DLD1 (cell line): ENCODE data around the gene PRPS1.
"Not testable (repeated sequence)": the region's sequence is repeated elsewhere in the genome, so short reads cannot be mapped to it uniquely, and the experiment has no call there.

Experiments
- in situ Hi-C: cut with HindIII; loops from 2 replicates; pipeline ENCODE4 v1.10.0; 2017; ENCODE audit warnings: low sequenced_read_pairs

The PRPS1 gene

GRCh38 chrX:107673933-107674479, 45.7 kb downstream of the PRPS1 start:
- in situ Hi-C loops = no loop called here

DNA sequence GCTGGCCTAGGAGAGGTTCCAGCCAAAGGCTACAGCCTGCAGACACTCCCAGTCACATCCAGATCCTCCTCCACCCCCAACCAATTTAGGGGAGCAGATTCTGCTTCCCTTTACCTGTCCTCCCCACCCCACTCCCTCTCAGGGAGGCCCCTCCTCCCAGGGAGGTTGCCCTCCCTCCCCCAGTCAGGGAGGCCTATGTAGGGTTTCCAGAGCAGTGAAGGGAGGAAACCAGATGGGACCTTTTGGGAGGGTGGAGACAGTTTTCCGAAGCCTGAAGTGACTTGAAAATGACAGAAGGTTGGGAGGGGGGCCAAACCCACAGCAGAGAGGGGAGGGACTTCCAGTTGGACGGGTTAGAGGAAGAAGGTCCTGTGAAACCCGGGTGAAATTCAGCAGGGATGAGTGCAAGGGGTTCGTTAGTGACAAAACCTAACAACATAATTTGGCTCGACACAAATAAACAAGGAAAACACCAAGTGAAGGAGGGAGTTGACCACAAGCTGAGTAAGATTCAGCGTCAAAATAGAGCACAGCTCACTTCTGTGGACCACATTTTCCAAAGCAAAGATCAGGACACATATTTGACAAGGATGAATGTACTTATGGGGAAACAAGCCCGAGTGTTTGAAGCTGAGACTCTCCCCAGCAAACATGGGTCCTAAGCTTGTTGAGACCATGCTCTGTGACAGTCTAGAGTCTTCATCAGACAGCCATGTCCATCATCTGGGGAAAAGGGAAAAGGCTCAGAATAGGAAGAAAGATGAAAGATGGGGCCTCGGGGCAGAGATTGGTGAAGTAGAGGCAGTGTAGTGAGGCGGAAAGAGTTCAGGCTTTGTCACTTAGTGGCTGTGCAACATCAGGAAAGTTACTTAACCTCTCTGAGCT, 46.4 kb downstream of the PRPS1 start:
- in situ Hi-C loops = no loop called here

DNA sequence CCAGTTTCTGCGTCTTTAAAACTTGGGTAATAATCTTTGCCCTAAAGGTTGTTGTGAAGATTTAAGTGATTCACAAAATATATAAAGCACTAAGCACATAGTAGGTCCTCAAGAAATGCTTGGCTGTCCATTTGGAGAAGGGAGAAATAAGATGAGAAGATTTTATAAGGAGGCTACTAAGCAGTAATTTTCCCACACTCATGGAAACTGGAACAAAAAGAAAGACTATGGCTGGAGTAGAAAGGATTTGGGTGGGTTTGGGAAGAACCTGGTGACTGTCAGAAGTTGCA, 47.0 kb downstream of the PRPS1 start:
- in situ Hi-C loops = no loop called here

- in situ Hi-C loops = no loop called here
Measured at GRCh38 chrX:107675823-107676555, 47.7 kb downstream of the PRPS1 start.

DNA sequence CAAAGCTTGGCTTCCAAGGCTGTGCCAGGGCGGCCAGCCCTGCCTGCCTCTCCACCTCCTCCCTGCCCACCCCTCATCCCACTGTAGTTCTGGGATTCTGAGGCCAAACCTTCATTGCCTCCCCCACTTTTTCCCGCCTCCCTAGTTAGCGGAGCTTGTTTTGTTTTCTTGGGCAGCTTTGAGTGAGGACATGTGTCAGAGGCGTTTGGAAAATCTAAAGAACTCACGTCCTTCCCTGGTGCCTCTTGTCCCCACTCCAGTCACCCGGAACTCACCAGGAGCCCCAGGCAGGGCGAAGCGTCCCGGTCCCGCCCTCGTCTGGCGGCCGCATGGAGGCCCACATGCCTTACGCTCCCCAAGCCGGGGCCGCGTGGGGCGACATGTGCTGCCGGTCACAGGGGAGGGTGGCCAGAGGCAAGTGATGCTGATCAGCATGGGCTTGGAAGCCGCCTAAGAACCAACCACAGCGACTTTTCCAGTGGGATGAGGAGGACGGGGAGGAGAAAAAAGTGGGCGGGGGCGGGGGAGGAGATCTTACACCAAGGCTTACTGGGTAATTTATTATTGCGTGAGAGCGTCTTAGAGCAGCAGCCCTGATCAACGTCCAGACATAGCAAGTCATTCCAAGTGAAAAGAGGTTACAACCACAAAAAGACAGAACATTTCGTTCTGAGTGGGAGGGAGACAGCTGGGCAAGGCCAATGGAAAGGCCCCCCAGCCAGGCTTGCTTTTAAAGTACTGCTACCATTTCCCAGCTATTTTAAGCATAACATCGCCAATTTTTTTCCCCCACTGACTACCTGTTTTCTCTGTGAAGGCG, 48.5 kb downstream of the PRPS1 start:
- in situ Hi-C loops = no loop called here

GRCh38 chrX:107677501-107677901, 49.2 kb downstream of the PRPS1 start:
- in situ Hi-C loops = no loop called here

GRCh38 chrX:107677909-107678308, 49.6 kb downstream of the PRPS1 start:
- in situ Hi-C loops = no loop called here

DNA sequence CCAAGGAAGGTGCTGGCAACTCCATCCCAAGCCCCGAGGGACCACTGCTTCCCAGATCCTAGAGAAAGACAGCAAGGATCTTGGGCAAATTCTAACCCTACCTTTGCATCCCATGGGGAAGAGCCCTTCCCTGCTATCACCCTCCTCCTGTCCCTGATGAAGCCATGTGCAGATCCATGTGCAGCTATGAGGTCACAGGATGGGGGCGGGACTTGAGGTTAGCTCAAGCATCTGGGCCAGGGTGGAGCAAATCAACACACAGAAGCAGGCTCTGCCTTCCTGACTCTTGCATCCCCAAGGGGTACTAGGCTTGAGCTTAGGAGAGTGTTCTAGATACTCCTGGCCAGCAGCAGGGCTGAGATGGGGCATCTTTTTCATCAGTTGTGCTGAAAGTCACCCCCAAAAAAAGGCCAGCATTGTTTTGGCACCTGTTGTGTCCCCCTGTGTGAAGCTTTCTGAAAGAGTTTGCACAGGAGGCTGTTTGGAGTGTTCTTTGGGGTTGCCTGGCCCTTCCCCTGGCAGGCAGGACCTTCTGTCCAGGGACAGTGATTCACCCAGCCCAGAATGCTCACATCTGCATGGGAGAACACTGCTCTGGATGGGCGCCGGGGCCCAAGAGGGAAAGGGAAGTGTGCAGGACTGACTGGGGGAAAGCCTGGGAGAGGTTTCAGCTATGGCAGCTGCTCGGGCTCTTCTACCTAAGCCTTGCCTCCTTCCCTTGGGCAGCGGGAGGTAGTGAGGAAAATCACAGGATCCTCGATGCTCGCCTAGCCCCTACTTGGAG, 50.8 kb downstream of the PRPS1 start:
- in situ Hi-C loops = no loop called here

DNA sequence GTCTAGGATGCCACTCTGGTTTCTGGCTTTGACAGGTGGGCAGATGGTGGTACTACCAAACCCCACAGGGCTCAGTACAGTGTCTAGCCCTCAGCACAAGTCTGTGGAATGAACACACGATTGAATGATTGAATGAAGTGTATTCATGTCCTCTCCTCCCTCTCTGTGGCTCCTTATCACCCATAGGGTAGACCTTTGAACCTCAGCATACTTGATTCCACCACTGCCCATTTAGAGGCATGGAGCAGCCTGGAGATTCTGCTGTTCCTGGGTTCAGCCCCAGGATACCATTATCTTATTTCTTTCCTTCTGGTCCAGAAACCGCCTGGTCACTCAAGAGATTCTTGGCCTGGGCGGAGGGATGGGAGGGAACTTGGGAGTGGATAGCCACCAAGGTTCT, 53.9 kb downstream of the PRPS1 start:
- in situ Hi-C loops = no loop called here

DNA sequence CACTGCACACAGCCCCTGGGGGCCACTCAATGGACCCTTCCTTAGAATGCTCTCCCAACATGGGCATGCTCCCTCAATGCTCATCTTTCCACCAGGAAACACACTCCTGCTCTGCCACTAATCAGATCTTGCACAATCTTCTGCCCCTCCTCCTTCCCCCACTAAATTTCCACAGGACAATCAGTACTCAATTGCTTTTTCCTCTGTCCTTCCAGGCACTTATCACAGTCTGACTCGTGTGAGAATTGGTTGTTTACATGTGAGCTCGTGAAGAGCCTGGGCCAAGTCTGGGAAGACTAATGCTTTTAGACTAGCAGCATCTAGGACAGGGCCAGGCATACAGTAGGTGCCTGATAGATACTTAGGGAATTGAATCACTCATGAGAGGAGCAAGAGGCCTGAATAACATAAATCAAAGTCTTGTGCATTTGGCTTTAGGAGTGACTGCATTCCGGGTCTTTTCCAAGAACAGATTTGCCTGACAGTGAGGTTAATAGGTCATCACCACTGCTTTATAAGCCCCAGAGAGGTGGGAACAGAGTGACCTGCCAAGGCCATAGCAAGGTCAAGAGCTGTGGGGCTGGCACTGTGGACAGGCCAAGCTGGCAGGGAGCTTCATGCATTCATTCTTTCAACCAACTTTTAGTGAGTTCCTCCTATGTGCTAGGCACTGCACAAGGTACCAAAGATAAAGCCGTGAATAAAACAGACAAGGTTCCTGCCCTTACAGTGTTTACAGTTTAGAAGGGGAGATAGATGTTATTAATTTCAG, 55.0 kb downstream of the PRPS1 start:
- in situ Hi-C loops = no loop called here

- in situ Hi-C loops = no loop called here
Measured at GRCh38 chrX:107683931-107684330, 55.6 kb downstream of the PRPS1 start.

- in situ Hi-C loops = no loop called here
Measured at GRCh38 chrX:107684956-107685385, 56.7 kb downstream of the PRPS1 start.

- in situ Hi-C loops = not testable (repeated sequence)
Measured at GRCh38 chrX:107685586-107685985, 57.3 kb downstream of the PRPS1 start.

GRCh38 chrX:107686026-107686425, 57.7 kb downstream of the PRPS1 start:
- in situ Hi-C loops = no loop called here

GRCh38 chrX:107686792-107687191, 58.5 kb downstream of the PRPS1 start:
- in situ Hi-C loops = no loop called here

DNA sequence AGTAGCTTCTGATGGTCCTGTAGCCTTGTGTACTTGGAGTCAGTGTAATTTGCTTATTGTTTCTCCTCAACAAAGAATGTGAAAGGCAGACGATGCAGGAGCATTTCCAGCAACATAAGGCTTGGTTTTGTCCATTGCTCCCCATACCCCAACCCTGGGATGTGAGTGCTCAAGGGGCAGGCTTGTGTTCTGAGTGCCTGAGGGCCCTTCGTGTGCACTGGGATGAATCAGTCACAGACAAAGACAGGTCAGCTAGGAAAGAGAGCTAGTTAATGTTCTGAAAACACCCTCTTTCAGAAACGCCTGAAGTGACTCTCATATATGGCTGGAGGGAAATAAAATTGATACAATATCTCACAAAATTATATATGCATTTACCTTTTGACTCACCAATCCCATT, 59.1 kb downstream of the PRPS1 start:
- in situ Hi-C loops = no loop called here

- in situ Hi-C loops = no loop called here
Measured at GRCh38 chrX:107691024-107691448, 62.7 kb downstream of the PRPS1 start.

DNA sequence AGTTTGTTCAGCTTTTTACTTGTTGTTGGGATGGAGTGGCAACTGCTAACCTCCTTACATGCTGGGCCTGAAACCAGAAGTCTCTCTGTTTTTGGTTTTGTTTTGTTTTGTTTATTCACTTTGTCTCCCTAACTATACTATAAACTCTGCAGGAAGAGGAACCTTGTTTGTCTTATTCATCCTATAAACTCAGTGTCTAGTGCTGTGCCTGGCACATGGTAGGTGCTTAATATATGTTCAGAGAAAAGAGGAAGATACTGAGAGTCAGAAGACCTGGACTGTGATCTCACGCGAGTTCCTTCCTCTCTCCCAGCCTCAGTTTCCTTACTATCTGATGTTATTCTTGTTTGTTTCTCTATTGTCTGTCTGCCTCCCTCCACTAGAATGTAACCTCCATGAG, 71.3 kb downstream of the PRPS1 start:
- in situ Hi-C loops = no loop called here

GRCh38 chrX:107700317-107700774, 72.0 kb downstream of the PRPS1 start:
- in situ Hi-C loops = no loop called here
